ACHN (cell line): ENCODE data around the gene TBXA2R.
A peak's percentile ranks its signal among the peaks of the same experiment; 100 is the strongest.

Source experiments
- DNase-seq: peaks from one replicate; pipeline ENCODE4 v3.0.0-alpha.2; 2015
- in situ Hi-C: cut with HindIII; loops from 2 replicates; pipeline ENCODE4 v1.10.0; 2017; ENCODE audit warnings: low sequenced_read_pairs, low pct_ligation_motif_present, low pct_unique_long_range_greater_than_20kb

The TBXA2R gene

DNA sequence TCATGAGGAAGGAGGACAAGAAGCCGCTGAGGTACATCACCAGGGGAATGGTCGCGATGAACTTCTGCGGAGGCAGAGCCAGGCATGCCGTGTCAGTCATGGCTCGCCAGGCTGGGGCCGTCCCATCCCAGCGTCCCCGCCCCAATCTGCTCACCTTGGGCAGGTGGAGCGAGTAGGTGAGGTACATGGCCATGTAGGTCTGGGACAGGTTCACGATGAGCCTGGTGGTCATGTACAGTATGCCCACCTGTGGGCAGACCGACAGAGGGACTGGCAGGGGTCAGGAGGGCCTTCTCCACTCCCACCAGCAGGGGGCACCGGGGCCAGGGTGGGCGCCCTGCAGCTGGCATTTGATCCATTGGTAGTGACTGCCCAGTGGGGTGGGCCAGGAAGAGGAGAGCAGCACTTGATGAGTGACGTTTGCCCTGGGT is 59.4 kb downstream of the TBXA2R start:
- DNase-seq = peak; percentile 26
- in situ Hi-C loops = no loop called here

DNA sequence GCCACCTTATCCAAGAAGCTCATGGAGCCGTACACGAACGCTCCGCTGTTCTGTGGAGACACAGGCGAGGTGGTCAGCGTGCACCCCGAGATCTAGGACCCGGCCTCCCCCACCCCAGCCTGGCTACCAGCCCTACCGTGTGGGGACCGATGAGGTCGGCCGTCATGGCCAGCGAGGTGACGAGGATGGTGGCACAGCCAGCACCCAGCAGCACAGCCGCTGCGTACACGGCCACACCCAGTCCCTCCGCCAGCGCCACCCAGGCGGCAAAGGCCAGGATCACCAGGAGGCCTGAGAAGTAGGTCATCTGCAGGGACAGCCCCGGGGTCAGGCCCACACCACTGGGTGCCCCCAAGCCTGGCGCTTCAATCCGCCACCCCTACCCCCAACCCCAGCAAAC is 60.6 kb downstream of the TBXA2R start:
- no peak for DNase-seq
- in situ Hi-C loops = no loop called here

DNA sequence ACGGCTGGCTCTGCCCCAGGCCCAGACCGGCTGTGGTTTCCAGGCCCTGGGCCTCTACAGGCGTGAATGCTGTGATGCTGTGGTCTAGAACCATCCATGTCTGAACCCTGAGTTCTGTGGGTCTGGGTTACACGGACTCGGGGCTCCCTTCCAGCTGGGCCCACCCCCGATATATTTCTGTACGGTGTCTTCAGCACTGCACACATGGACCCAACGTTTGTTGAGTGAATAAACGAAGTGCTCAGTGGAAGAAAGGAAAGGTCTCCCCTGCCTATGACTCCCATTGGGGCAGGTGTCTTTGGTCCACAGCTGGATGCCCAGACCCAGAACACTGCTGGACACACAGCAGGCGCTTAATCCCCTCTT is 61.0 kb downstream of the TBXA2R start:
- no peak for DNase-seq
- in situ Hi-C loops = no loop called here

DNA sequence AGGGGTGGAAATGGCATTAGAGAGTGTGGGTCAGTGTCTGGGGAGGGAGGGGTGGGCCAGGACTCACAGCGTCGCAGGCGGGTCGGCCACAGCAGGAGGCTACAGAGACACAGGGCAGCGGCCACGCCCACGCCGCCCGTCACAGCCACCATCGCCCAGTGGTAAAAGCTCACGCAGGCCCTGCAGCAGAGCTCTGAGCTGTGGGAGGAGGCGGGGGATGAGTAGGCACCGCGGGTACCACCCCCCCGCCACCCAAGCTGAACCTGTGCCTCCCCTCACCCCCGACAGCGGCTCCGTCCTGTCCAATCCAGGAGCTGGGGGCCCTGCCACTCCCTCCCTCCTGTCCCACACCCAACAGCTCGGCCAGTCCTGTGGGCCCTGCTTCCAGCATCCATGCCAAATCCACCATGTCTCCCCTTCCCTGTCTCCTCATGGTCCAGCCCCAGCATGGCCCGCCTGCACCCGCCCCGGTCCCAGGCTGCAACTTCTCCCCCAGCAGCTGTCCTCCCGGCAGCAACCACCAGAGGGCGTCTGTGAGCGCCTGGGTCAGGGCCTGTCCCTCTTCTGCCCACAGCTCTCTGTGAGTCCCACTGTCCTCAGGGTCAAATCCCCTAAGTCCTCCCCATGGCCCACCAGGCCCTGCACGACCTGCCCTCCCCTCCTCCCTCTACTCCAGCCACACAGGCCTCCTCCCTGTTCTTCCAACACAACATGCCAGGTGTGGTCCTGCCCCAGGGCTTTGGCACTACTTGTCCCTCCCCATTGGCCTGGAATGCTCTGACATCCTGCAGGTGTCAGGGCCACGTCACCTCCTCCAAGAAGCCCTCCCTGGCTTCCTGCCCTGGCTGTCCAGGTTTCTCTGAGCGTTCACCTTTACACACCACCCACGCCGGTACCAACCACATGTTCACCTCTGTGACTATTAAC is 61.7 kb downstream of the TBXA2R start:
- in situ Hi-C loops = no loop called here

More for the DNA sequence above, 61.7 kb downstream of the TBXA2R start:
- peak; percentile 50 for DNase-seq
